ENCODE measurements around the gene FEZF1.

- TF ChIP-seq, protein P1, sequence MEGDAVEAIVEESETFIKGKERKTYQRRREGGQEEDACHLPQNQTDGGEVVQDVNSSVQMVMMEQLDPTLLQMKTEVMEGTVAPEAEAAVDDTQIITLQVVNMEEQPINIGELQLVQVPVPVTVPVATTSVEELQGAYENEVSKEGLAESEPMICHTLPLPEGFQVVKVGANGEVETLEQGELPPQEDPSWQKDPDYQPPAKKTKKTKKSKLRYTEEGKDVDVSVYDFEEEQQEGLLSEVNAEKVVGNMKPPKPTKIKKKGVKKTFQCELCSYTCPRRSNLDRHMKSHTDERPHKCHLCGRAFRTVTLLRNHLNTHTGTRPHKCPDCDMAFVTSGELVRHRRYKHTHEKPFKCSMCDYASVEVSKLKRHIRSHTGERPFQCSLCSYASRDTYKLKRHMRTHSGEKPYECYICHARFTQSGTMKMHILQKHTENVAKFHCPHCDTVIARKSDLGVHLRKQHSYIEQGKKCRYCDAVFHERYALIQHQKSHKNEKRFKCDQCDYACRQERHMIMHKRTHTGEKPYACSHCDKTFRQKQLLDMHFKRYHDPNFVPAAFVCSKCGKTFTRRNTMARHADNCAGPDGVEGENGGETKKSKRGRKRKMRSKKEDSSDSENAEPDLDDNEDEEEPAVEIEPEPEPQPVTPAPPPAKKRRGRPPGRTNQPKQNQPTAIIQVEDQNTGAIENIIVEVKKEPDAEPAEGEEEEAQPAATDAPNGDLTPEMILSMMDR (conservative IDR thresholded peaks at IDR 0.05; ENCODE audit: low read length), result no peak
- no peak for TF ChIP-seq EZH2phosphoT487 (IDR thresholded peaks at IDR 0.05; ENCODE audit: borderline replicate concordance, low read depth, low read length)
Observed at GRCh38 chr7:122268101-122268500, 36.4 kb downstream of the FEZF1 start.
